Heart right ventricle (tissue), 16 donors: ENCODE data around the gene C4orf50. TPM values are rescaled to one million over a fixed set of nuclear protein-coding genes. Genes with fewer than 3 reads are reported as not detected.

Experiments used
- ATAC-seq, 8 donors: fragments of 200-7000 bp; cut with Tn5 transposase; one replicate each; pipeline ENCODE4 v1.9.1; 2020; ENCODE audit warnings: mild to moderate bottlenecking in 8 of 8, moderate library complexity in 8 of 8, moderate number of reproducible peaks in 1 of 8
- DNase-seq, 2 donors: peaks; one replicate each; pipeline ENCODE4 v3.0.0-alpha.2; 2020
- H3K27ac ChIP-seq, 10 donors: fragments of 200-600 bp; sonication (generic) in 2 of 10; one replicate each; pipeline versions ENCODE4 v1.5.0 to v1.8.0; 2020 to 2022; ENCODE audit warnings: mild to moderate bottlenecking in 3 of 10
- H3K27me3 ChIP-seq, 7 donors: fragments of 200-600 bp; one replicate each; pipeline ENCODE4 v1.8.0; 2021 to 2022; ENCODE audit warnings: mild to moderate bottlenecking in 2 of 7
- H3K36me3 ChIP-seq, 9 donors: fragments of 200-600 bp; sonication (generic) in 1 of 9; one replicate each; pipeline versions ENCODE4 v1.5.0 to v1.8.0; 2020 to 2022; ENCODE audit warnings: mild to moderate bottlenecking in 2 of 9
- H3K4me1 ChIP-seq, 9 donors: fragments of 200-600 bp; sonication (generic) in 1 of 9; one replicate each; pipeline versions ENCODE4 v1.5.0 to v1.8.0; 2020 to 2022; ENCODE audit warnings: mild to moderate bottlenecking in 4 of 9
- H3K4me3 ChIP-seq, 10 donors: fragments of 200-600 bp; sonication (generic) in 2 of 10; one replicate each; pipeline versions ENCODE4 v1.5.0 to v1.8.0; 2020 to 2022; ENCODE audit warnings: mild to moderate bottlenecking in 7 of 10, moderate library complexity in 2 of 10
- H3K9me3 ChIP-seq, 11 donors: fragments of 200-600 bp in 10 of 11; sonication (generic) in 2 of 11; one replicate each; pipeline versions ENCODE4 v1.5.0 to v1.8.0; 2013 to 2022; ENCODE audit warnings: mild to moderate bottlenecking in 2 of 11, control low read depth in 1 of 11, moderate library complexity in 1 of 11
- CTCF ChIP-seq, 9 donors: fragments of 200-600 bp; sonication (generic) in 2 of 9; IDR thresholded peaks; one replicate each; pipeline versions ENCODE4 v1.5.0 to v1.8.0; 2021 to 2022; ENCODE audit warnings: antibody characterized with exemption in 9 of 9, mild to moderate bottlenecking in 5 of 9, moderate library complexity in 1 of 9
- WGBS, 2 donors: extraction: QIAGEN DNeasy Blood & Tissue Kit; methylation state at CpG; one replicate each; pipeline ENCODE4 v1.1.7; 2013; ENCODE audit warnings: inconsistent platforms in 1 of 2; 5-methylcytosine and 5-hydroxymethylcytosine counted together
- intact Hi-C, 10 donors: fragments of 100-400 bp; cut with DNase I; formaldehyde crosslinking; loops; one replicate each; pipeline versions ENCODE4 v1.11.1 to v1.14.2; 2022
- polyA plus RNA-seq, 2 donors: library from polyadenylated mRNA; stranded (reverse); fragments of 200-250 nt; gene quantifications; one replicate each; pipeline ENCODE4 v1.2.3, GENCODE V29; 2013
- total RNA-seq, 10 donors: library from RNA; stranded (reverse); fragmentation: NEBNext Ultra II Directional in 3 of 10; extraction: Animal tissue kit (Norgen Biotek cat#: 25700) in 3 of 10; gene quantifications; one replicate each; pipeline versions ENCODE4 v1.2.1 to v1.2.4, GENCODE V29; 2021 to 2023
- donor health status: Arrhythmogenic right ventricular cardiomyopathy.
- donor health status: ischemic (EF 13 %, LVEDD 7.1; RV severe dilation, severe dysfunction).
- donor health status: healthy with polysubstance abuse.
- donor health status: DM: no; HTN: yes; CAD: no.
- donor health status: DM: no; HTN: no; CAD: no.
- donor health status: ischemic (EF 25% LVEDD 6.9; RV normal size, moderate dysfunction).
- donor health status: ischemic (EF 25% LVEDD 5.7; RV mildly dilated, moderate dysfunction).
- donor health status: healthy.
- donor health status: DM: yes; HTN: yes; CAD: no.
- donor health status: Ischemic cardiomyopathy.
- donor health status: ischemic (EF 35%, LVEDD 5.7; RV mildly dilated, moderate dysfunction).
- donor health status: nonischemic (EF 11% LVEDD 7.7; RV severe dilation, severe dysfunction).
- donor health status: DM: yes; HTN: yes; CAD: no.
- donor health status: PGD.
- donor health status: ischemic (EF 29% LVEDD 5.4; RV normal size, mild dysfunction).
- donor health status: nonischemic (EF 23%, LVEDD 6.1; RV moderate dilation, normal function).

Gene C4orf50
- total and polyA plus RNA-seq, 12 donors, result 0.05 TPM; not detected in 11

GRCh38 chr4:5982156-5982973, 35.9 kb downstream of the C4orf50 start:
- no peak overlapping the region for H3K27ac ChIP-seq
- TF ChIP-seq CTCF (IDR thresholded peaks at IDR 0.05), result no peak
- intact Hi-C loops, result loop anchor here in 1 of 10 donors (5.0 kb wide), 1 partner anchor 160 kb away; no protein-coding TSS in a partner anchor
- peaks cover 0 to 60% (median 40%) of the 10 kb centered on the region in 7 donors for H3K27me3 ChIP-seq
- no peak overlapping the region for H3K4me3 ChIP-seq
- no peaks in the 10 kb centered on the region for H3K36me3 ChIP-seq
- ATAC-seq (no peak), DNase-seq (no peak)
- H3K9me3 ChIP-seq, result peaks cover 0 to 23% (median 17%) of the 10 kb centered on the region in 11 donors
- H3K4me1 ChIP-seq, result no peaks in the 10 kb centered on the region
- 73 to 74% methylated on average over 9 of the region's 9 CpGs for WGBS, 2 donors

- intact Hi-C loops, result loop anchor here in 1 of 10 donors (5.0 kb wide), 1 partner anchor 158 kb away; no protein-coding TSS in a partner anchor
- peak in 2 of 9 donors; percentile 10 to 12 for TF ChIP-seq CTCF (IDR thresholded peaks at IDR 0.05)
- H3K27me3 ChIP-seq, result peaks cover 0 to 69% (median 54%) of the 10 kb centered on the region in 7 donors
Measured at GRCh38 chr4:5980436-5981155, 37.6 kb downstream of the C4orf50 start.

GRCh38 chr4:5979981-5980380, 38.2 kb downstream of the C4orf50 start:
- H3K4me1 ChIP-seq, result no peaks in the 10 kb centered on the region
- intact Hi-C loops, result loop anchor here in 2 of 10 donors (5.0 to 10.0 kb wide), 2 partner anchors 155 to 158 kb away; no protein-coding TSS in a partner anchor
- peaks cover 0 to 73% (median 61%) of the 10 kb centered on the region in 7 donors for H3K27me3 ChIP-seq
- no peak overlapping the region for H3K4me3 ChIP-seq
- no peak for ATAC-seq
- H3K36me3 ChIP-seq, result no peaks in the 10 kb centered on the region
- no peak overlapping the region for H3K27ac ChIP-seq
- no peak for DNase-seq
- TF ChIP-seq CTCF (IDR thresholded peaks at IDR 0.05), result peak in 8 of 9 donors; percentile 6 to 56 (median 42)
- WGBS, 2 donors, result 15 to 19% methylated on average over 11 of the region's 11 CpGs
- peaks cover 0 to 17% (median 12%) of the 10 kb centered on the region in 11 donors for H3K9me3 ChIP-seq

More at GRCh38 chr4:5980436-5981155, 37.6 kb downstream of the C4orf50 start:
- Histone ChIP-seq H3K9me3 (peaks cover 0 to 23% (median 17%) of the 10 kb centered on the region in 11 donors), H3K36me3 (no peaks in the 10 kb centered on the region), H3K27ac (no peak overlapping the region), H3K4me3 (no peak overlapping the region), H3K4me1 (no peaks in the 10 kb centered on the region)
- WGBS, 2 donors, result 35 to 49% methylated on average over 3 of the region's 3 CpGs
- DNase-seq (no peak), ATAC-seq (no peak)

- no peak for DNase-seq
- no peak overlapping the region for H3K27ac ChIP-seq
- no peaks in the 10 kb centered on the region for H3K4me1 ChIP-seq
- H3K4me3 ChIP-seq, result no peak overlapping the region
- H3K36me3 ChIP-seq, result no peaks in the 10 kb centered on the region
- ATAC-seq, result no peak
- no peak for TF ChIP-seq CTCF (IDR thresholded peaks at IDR 0.05)
- H3K27me3 ChIP-seq, result peaks cover 0 to 83% (median 75%) of the 10 kb centered on the region in 7 donors
- intact Hi-C loops, result loop anchor here in 1 of 10 donors (10.0 kb wide), 1 partner anchor 152 kb away; no protein-coding TSS in a partner anchor
- no peaks in the 10 kb centered on the region for H3K9me3 ChIP-seq
- 69 to 71% methylated on average over 9 of the region's 9 CpGs for WGBS, 2 donors
Measured at GRCh38 chr4:5976921-5977320, 41.3 kb downstream of the C4orf50 start.
